Activated CD4-positive, alpha-beta T cell treated with anti-CD3 and anti-CD28 coated beads for 24 hours (primary cell): ENCODE data around the gene ARHGAP10.

ENCODE experiments used
- DNase-seq, 2 donors: peaks; one replicate each; pipeline ENCODE4 v3.0.0-alpha.2; 2020; ENCODE audit warnings: low read depth in 2 of 2

ARHGAP10 gene, protein sequence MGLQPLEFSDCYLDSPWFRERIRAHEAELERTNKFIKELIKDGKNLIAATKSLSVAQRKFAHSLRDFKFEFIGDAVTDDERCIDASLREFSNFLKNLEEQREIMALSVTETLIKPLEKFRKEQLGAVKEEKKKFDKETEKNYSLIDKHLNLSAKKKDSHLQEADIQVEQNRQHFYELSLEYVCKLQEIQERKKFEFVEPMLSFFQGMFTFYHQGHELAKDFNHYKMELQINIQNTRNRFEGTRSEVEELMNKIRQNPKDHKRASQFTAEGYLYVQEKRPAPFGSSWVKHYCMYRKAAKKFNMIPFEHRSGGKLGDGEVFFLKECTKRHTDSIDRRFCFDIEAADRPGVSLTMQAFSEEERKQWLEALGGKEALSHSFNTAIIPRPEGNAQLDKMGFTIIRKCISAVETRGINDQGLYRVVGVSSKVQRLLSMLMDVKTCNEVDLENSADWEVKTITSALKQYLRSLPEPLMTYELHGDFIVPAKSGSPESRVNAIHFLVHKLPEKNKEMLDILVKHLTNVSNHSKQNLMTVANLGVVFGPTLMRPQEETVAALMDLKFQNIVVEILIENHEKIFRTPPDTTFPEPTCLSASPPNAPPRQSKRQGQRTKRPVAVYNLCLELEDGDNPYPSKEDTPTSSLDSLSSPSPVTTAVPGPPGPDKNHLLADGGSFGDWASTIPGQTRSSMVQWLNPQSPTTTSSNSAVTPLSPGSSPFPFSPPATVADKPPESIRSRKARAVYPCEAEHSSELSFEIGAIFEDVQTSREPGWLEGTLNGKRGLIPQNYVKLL

GRCh38 chr4:147731580-147732517, at the start of gene ARHGAP10:
ARHGAP10 (plus strand) TSS chr4:147732088; CDS start chr4:147732302, 214 bp downstream.
- DNase-seq = peak; percentile 48 to 55

DNA sequence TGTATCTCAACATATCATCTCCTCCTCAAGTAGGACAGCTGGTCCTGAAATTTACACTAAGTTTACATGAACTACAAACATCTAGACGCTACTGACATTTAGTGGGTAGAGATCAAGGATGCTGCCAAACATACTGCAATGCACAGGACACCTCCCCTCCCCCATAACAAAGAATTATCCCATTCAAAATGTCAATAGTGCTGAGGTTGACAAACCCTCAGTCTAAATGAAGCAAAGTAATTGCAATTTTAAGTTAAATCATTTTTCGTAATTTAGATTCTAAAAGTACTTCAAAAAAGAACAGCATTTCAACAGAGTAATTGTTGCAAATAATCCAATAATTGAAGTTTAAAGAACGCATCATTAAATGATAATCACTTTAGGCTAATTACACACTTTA, 49.1 kb upstream of the ARHGAP10 start:
- DNase-seq = no peak

- DNase-seq = no peak
Observed at GRCh38 chr4:147683188-147683591, 48.7 kb upstream of the ARHGAP10 start.

- peak; percentile 80 to 82 for DNase-seq
Observed at GRCh38 chr4:147683717-147684700, 47.9 kb upstream of the ARHGAP10 start, which contains the start of gene PRMT9. PRMT9 (minus strand) TSS chr4:147684163; CDS start chr4:147683987, 176 bp downstream.

GRCh38 chr4:147689067-147689466, 42.8 kb upstream of the ARHGAP10 start:
- DNase-seq = no peak

DNA sequence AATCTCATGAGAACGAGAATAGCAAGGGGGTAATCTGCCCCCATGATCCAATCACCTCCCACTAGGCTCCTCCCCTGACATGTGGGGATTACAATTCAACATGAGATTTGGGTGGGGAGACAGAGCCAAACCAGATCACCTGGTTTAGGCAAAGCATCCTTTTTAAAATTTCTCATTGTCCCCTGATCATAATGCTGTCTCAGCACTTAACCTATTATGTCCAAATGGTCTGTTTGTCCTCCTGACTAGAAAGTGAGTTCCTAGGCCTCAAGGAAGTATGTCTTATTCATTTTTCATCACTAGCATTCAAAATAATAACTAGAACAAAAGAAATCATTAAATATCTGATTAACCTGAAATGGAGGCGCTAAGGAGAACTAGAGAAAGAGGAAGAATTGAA, 40.1 kb upstream of the ARHGAP10 start:
- no peak for DNase-seq

GRCh38 chr4:147693218-147693617, 38.7 kb upstream of the ARHGAP10 start:
- DNase-seq = no peak

DNA sequence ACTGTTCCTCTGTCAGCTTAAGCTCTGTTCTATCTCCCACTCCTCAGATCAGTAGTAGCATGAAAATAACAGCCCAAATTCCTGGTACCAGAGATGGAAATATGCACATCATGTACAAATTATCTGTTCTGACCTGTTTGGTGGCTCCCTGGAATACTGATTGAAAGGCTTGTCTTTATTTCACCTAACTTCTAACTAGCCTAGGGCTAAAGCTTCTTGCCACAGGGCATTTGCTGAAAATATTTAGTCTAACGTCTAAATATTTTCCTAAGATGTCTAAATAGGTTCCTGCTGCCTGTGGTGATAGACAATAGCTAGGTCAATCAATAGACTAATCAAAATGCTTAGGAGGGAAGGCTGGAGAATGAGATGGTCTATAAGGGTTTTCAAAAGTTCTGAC, 35.0 kb upstream of the ARHGAP10 start:
- no peak for DNase-seq

- DNase-seq = no peak
Observed at GRCh38 chr4:147704846-147705245, 27.0 kb upstream of the ARHGAP10 start.

- no peak for DNase-seq
Observed at GRCh38 chr4:147707892-147708672, 23.8 kb upstream of the ARHGAP10 start.

DNA sequence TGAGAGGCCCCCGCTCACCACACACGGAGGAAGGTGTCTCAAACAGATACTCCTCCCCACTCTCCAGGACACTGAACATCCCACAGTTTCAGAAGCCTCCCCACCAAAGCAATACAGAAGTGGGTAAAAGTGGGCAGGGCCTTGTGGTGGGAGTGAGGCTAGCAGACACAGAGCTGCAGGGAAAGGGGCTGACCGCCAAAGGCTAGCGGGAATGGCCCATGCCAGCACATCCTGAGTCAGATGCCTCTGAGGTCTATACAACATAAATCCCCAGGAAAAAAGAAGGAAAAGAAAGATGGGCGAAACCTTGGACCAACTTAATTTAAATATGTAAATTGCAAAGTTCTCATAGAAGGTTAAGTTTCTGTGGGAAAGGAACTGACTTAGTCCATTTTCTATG, 21.9 kb upstream of the ARHGAP10 start:
- DNase-seq = no peak

DNA sequence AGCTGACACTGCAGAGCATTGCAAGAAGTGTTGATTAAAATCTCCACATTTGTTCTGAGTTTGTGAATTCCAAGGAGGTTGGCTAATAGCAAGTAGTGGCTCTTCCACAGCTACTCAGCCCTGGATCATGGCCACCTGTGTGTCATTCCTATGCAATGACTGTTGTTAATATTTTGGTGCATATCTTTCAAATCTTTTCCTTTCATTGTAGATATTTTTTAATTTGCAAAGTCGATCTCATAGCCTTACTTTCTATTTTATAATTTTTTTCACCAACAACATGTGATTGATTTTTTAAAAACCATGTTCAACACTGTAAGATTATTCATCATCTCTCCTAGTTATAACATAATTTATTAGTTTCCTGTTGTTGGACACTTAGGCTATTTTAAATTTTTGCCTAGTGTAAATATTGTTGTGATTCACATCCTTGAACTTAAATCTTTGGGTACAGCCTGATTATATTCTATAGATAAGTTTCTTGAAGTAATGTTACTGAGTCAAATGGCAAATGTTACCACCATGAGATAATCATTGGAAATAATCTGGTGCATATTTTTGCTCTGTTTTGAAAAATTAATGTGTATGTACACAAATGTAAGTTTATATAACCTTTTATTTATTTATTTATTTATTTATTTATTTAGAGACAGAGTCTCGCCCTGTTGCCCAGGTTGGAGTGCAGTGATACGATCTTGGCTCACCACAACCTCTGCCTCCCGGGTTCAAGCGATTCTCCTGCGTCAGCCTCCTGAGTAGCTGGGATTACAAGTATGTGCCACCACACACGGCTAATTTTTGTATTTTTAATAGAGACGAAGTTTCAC, 17.1 kb upstream of the ARHGAP10 start:
- DNase-seq = no peak

- DNase-seq = no peak
Observed at GRCh38 chr4:147717878-147718277, 14.0 kb upstream of the ARHGAP10 start.

- DNase-seq = no peak
Observed at GRCh38 chr4:147723326-147723725, 8.6 kb upstream of the ARHGAP10 start.

- no peak for DNase-seq
Observed at GRCh38 chr4:147724468-147725201, 7.3 kb upstream of the ARHGAP10 start.

GRCh38 chr4:147725673-147726072, 6.2 kb upstream of the ARHGAP10 start:
- DNase-seq = no peak

GRCh38 chr4:147727476-147728028, 4.3 kb upstream of the ARHGAP10 start:
- no peak for DNase-seq

DNA sequence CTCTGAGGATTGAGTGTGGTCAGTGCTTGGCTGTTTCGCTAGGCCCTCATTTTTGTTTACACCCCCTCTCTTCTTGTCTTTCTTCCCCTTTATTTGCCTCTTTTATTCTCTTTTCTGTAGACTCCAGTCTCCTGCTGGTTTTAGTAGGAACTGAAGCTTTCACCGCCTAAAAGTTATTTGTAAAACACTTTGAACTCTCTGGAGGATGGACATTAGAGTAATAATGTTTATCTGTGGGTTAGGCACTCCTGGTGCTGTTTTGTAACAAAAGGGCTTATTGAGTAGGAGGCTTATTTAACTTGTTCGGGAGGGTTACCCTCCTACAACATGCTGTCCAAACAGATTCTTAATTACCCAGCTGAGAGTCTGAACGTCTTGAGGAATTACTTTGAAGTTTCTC, 1.6 kb upstream of the ARHGAP10 start:
- DNase-seq = no peak
